PFSK-1 (cell line): Measurements from ENCODE around the gene IL22RA2.

Experiments
- FOXP2 ChIP-seq: optimal IDR thresholded peaks from 2 replicates; pipeline ENCODE3; 2011; ENCODE audit warnings: borderline replicate concordance, control low read depth, inconsistent platforms; ENCODE audit not compliant: insufficient read depth; ENCODE audit errors: extremely low read length, extremely low read depth
- POLR2AphosphoS5 ChIP-seq: IDR thresholded peaks from 2 replicates; pipeline ENCODE4 v1.6.1; 2012; ENCODE audit warnings: low read depth, mild to moderate bottlenecking, control low read depth, low read length, moderate library complexity
- SIN3A ChIP-seq: IDR thresholded peaks from 2 replicates; pipeline ENCODE4 v1.6.1; 2012; ENCODE audit warnings: mild to moderate bottlenecking, low read length, moderate library complexity, borderline replicate concordance; ENCODE audit not compliant: insufficient read depth
- TAF1 ChIP-seq: IDR thresholded peaks from 2 replicates; pipeline ENCODE4 v1.6.1; 2012; ENCODE audit warnings: low read length, control low read depth, borderline replicate concordance; ENCODE audit not compliant: insufficient read depth
- TF ChIP-seq, protein P1 (sequence below), 2 experiments: IDR thresholded peaks; 2 replicates each; pipeline versions ENCODE4 v1.6.1 to v1.8.0; 2011 to 2012; ENCODE audit warnings: low read depth in 2 of 2, low read length in 2 of 2, control low read depth in 1 of 2, inconsistent platforms in 1 of 2, mild to moderate bottlenecking in 1 of 2, moderate library complexity in 1 of 2; ENCODE audit not compliant: insufficient read depth in 1 of 2

DNA sequence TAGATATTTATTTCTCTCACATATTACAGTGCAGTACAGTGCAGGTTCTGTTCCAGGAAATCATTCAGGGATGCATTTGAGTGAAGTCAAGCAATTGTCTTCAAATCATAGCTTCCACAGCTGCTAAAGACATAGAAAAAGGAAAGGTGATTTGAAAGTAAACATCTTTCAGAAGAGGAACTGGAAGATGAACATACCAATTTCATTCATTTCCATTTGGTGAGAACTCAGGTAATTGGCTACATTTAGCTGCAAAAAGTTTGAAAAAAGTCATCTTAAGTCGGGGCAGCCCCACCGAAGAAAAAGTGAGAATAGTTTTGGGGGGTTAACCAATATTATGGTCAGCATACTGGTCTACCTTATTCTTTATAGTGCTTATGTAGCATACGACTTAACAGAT, 67.3 kb downstream of the IL22RA2 start:
- TF ChIP-seq, protein P1, sequence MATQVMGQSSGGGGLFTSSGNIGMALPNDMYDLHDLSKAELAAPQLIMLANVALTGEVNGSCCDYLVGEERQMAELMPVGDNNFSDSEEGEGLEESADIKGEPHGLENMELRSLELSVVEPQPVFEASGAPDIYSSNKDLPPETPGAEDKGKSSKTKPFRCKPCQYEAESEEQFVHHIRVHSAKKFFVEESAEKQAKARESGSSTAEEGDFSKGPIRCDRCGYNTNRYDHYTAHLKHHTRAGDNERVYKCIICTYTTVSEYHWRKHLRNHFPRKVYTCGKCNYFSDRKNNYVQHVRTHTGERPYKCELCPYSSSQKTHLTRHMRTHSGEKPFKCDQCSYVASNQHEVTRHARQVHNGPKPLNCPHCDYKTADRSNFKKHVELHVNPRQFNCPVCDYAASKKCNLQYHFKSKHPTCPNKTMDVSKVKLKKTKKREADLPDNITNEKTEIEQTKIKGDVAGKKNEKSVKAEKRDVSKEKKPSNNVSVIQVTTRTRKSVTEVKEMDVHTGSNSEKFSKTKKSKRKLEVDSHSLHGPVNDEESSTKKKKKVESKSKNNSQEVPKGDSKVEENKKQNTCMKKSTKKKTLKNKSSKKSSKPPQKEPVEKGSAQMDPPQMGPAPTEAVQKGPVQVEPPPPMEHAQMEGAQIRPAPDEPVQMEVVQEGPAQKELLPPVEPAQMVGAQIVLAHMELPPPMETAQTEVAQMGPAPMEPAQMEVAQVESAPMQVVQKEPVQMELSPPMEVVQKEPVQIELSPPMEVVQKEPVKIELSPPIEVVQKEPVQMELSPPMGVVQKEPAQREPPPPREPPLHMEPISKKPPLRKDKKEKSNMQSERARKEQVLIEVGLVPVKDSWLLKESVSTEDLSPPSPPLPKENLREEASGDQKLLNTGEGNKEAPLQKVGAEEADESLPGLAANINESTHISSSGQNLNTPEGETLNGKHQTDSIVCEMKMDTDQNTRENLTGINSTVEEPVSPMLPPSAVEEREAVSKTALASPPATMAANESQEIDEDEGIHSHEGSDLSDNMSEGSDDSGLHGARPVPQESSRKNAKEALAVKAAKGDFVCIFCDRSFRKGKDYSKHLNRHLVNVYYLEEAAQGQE (IDR thresholded peaks at IDR 0.05; ENCODE audit: insufficient read depth in 1 of 2, low read depth in 2 of 2, low read length in 2 of 2): no peak
- TF ChIP-seq POLR2AphosphoS5 (no peak), TAF1 (no peak), SIN3A (no peak), FOXP2 (no peak)
